ENCODE data around the gene LRP2.

GRCh38 chr2:169298007-169298406 is 64.3 kb downstream of the LRP2 start:
- TF ChIP-seq, protein P1, sequence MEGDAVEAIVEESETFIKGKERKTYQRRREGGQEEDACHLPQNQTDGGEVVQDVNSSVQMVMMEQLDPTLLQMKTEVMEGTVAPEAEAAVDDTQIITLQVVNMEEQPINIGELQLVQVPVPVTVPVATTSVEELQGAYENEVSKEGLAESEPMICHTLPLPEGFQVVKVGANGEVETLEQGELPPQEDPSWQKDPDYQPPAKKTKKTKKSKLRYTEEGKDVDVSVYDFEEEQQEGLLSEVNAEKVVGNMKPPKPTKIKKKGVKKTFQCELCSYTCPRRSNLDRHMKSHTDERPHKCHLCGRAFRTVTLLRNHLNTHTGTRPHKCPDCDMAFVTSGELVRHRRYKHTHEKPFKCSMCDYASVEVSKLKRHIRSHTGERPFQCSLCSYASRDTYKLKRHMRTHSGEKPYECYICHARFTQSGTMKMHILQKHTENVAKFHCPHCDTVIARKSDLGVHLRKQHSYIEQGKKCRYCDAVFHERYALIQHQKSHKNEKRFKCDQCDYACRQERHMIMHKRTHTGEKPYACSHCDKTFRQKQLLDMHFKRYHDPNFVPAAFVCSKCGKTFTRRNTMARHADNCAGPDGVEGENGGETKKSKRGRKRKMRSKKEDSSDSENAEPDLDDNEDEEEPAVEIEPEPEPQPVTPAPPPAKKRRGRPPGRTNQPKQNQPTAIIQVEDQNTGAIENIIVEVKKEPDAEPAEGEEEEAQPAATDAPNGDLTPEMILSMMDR (IDR thresholded peaks at IDR 0.05), result no peak
- TF ChIP-seq POLR2A (IDR thresholded peaks at IDR 0.05), result no peak

All from lower leg skin (tissue), 3 donors.